Activated T-helper 1 cell treated with anti-CD3 and anti-CD28 coated beads, Interleukin-2, amount 50 U/mL, for 16 hours (primary cell): ENCODE measurements around the gene CHRD.

Source experiments
- DNase-seq, 2 donors: peaks; one replicate each; pipeline ENCODE4 v3.0.0-alpha.2; 2020; ENCODE audit warnings: low read depth in 1 of 2, low spot score in 1 of 2

CHRD gene

GRCh38 chr3:184381261-184382224 lies 1.7 kb downstream of the CHRD start:
- DNase-seq: no peak

- DNase-seq: no peak
Measured at GRCh38 chr3:184382326-184383032, 2.6 kb downstream of the CHRD start.

- no peak for DNase-seq
Measured at GRCh38 chr3:184383033-184383740, 3.3 kb downstream of the CHRD start.

- DNase-seq: no peak
Measured at GRCh38 chr3:184384342-184384741, 4.5 kb downstream of the CHRD start.

GRCh38 chr3:184384856-184385422 lies 5.1 kb downstream of the CHRD start:
- DNase-seq: no peak

- DNase-seq: no peak
Measured at GRCh38 chr3:184386047-184386806, 6.4 kb downstream of the CHRD start.

GRCh38 chr3:184387174-184387714 lies 7.4 kb downstream of the CHRD start:
- no peak for DNase-seq

GRCh38 chr3:184388164-184388935 lies 8.5 kb downstream of the CHRD start:
- DNase-seq: no peak

GRCh38 chr3:184388936-184389230 lies 9.0 kb downstream of the CHRD start:
- no peak for DNase-seq

- DNase-seq: no peak
Measured at GRCh38 chr3:184389384-184389783, 9.5 kb downstream of the CHRD start.

GRCh38 chr3:184389935-184390528 lies 10.2 kb downstream of the CHRD start:
- no peak for DNase-seq

- no peak for DNase-seq
Measured at GRCh38 chr3:184391266-184391665, 11.4 kb downstream of the CHRD start.

- DNase-seq: no peak
Measured at GRCh38 chr3:184395320-184395660, 15.4 kb downstream of the CHRD start.

- DNase-seq: no peak
Measured at GRCh38 chr3:184399410-184399809, 19.6 kb downstream of the CHRD start.

GRCh38 chr3:184405075-184406030 lies 25.5 kb downstream of the CHRD start:
- no peak for DNase-seq

- DNase-seq: no peak
Measured at GRCh38 chr3:184409331-184409926, 29.6 kb downstream of the CHRD start.

GRCh38 chr3:184409946-184410500 lies 30.2 kb downstream of the CHRD start:
- DNase-seq: no peak
